HG03521 (cell line): ENCODE data around the gene DNAJB11.
"Not testable (repeated sequence)": the region's sequence is repeated elsewhere in the genome, so short reads cannot be mapped to it uniquely, and the experiment has no call there.

Experiments used
- ATAC-seq: cut with Tn5 transposase; IDR thresholded peaks from one replicate; pipeline ENCODE4 v1.9.1; 2021; ENCODE audit warnings: mild to moderate bottlenecking, moderate library complexity; ENCODE audit not compliant: unreplicated experiment

DNAJB11 gene

GRCh38 chr3:186617036-186617946 is 46.8 kb downstream of the DNAJB11 start:
- ATAC-seq: peak; percentile 89

- no peak for ATAC-seq
These were observed 47.9 kb downstream of the DNAJB11 start for GRCh38 chr3:186618318-186618938.

GRCh38 chr3:186619787-186620212 is 49.3 kb downstream of the DNAJB11 start:
- ATAC-seq: no peak

- no peak for ATAC-seq
These were observed 49.9 kb downstream of the DNAJB11 start for GRCh38 chr3:186620213-186621092.

GRCh38 chr3:186621894-186622650 is 51.6 kb downstream of the DNAJB11 start:
- no peak for ATAC-seq

GRCh38 chr3:186622651-186623310 is 52.3 kb downstream of the DNAJB11 start:
- no peak for ATAC-seq

GRCh38 chr3:186624598-186624997 is 54.1 kb downstream of the DNAJB11 start:
- ATAC-seq: no peak

- ATAC-seq: no peak
These were observed 55.1 kb downstream of the DNAJB11 start for GRCh38 chr3:186625600-186626042.

- ATAC-seq: no peak
These were observed 55.8 kb downstream of the DNAJB11 start for GRCh38 chr3:186626254-186626847.

- ATAC-seq: no peak
These were observed 57.4 kb downstream of the DNAJB11 start for GRCh38 chr3:186627852-186628414.

- no peak for ATAC-seq
These were observed 58.2 kb downstream of the DNAJB11 start for GRCh38 chr3:186628756-186629155.

- no peak for ATAC-seq
These were observed 60.6 kb downstream of the DNAJB11 start for GRCh38 chr3:186630950-186631641.

GRCh38 chr3:186633481-186633880 is 63.0 kb downstream of the DNAJB11 start:
- no peak for ATAC-seq

- not testable (repeated sequence) for ATAC-seq
These were observed 63.7 kb downstream of the DNAJB11 start for GRCh38 chr3:186634207-186634606.
